Measurements from ENCODE around the gene TMED8.
"Not testable (repeated sequence)": the region's sequence is repeated elsewhere in the genome, so short reads cannot be mapped to it uniquely, and the experiment has no call there.

- not testable (repeated sequence) for TF ChIP-seq EZH2 (IDR thresholded peaks at IDR 0.05; ENCODE audit: borderline replicate concordance, insufficient read depth, low read depth, low read length, poor library complexity, severe bottlenecking); CTCF (IDR thresholded peaks at IDR 0.05)
Observed at GRCh38 chr14:77337255-77337654, 39.6 kb downstream of the TMED8 start.

All from B cell (primary cell).